ENCODE results near the gene ANKRD53.

Gene ANKRD53

DNA sequence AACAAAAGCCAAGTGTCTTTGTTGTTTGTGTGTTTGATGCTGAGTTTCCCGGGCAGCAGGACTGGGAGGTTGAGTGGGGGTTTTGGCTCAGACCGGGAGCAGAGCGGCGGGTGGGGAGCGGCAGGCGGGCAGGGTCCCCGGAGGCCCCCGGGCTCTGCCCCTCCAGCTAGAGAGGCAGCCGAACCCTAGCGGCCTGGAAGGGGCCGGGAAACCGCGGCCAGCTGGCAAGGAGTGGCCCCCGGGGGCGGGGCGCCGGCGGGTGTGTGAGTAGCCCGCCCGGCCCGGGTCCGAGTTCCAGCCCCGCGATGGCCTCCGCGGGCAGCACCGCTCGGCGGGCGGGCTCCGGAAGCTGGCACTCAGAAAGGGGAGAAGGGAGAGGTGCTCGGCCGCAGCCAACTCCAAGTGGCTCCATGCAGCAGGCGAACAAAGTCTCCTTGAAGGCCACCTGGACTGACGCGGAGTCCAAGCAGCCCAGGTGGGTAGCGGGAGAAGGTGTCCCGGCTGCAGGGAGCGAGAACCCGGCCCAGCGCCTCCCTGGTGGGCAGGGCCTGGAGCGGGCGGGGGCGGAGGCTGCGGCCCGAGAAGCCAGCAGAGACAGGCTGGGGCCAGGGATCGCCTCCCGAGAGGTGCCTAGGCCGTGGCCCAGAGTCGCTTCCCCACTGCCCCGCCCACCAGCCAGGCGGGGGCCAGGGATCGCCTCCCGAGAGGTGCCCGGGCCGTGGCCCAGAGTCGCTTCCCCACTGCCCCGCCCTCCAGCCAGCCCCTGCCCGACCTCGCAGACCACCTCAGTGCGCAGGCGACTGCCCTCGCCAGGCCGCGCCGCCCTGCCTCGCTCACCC lies at the start of gene ANKRD53:
ANKRD53 (plus strand) TSS at position 290 of the 839 bp plus-strand sequence; CDS start at position 306, 16 bp downstream.
- no peak for DNase-seq (ENCODE audit: low read depth)

DNA sequence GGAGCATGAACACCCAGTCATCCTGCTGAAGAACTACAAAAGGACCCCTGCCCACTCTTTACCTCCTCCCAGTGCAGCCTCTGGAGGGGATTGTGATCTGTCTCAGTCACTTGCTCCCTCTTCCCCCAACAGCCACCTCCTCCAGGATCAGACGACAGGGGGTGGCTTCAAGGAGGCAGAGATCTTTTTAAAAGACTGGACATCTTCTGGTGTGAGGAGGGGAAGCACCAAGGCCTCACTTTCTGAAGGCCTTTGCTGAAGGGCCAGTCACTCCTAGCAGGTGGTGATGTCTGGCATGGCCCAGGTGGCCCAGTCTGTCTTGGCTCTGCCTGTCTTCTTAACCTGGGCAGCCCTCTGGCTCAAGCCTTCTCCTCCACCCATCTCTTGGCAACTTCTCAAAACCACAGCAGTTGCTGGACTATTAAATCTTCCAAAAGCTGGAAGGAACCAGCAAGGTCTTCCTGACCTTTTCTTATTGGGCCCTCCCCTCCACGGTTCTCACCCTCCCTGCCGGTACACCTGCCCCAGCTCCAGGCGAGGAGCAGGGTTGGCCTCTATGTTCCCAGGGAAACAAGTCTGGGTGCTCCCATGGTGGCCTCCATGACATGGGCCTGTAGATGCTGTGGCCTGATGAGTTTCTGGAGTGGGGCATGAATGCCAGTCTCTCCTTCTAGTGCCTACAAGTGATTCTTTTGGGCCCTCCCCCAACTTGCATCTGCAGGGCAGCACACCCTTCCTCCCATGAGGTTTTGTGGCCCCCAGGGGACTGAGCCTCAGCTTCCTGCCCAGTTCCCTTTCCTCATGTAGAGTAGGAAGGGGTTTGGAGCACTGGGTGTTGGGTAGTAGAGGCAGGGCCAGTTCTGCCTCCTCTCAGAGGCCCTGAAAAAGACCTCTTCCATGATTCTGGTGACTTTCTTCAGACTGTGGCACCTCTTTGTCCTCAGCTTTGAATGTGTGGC lies 47.8 kb upstream of the ANKRD53 start:
- no peak for DNase-seq (ENCODE audit: low read depth)

GRCh38 chr2:70931376-70932000 lies 46.9 kb upstream of the ANKRD53 start:
- DNase-seq (ENCODE audit: low read depth): no peak

GRCh38 chr2:70932631-70933230 lies 45.7 kb upstream of the ANKRD53 start:
- DNase-seq (ENCODE audit: low read depth): no peak

- DNase-seq (ENCODE audit: low read depth): no peak
Observed at GRCh38 chr2:70934981-70935380, 43.4 kb upstream of the ANKRD53 start.

GRCh38 chr2:70935468-70936164 lies 42.8 kb upstream of the ANKRD53 start, which contains the start of gene ATP6V1B1:
ATP6V1B1 (plus strand) TSS chr2:70935900; CDS start chr2:70935955, 55 bp downstream.
- no peak for DNase-seq (ENCODE audit: low read depth)

DNA sequence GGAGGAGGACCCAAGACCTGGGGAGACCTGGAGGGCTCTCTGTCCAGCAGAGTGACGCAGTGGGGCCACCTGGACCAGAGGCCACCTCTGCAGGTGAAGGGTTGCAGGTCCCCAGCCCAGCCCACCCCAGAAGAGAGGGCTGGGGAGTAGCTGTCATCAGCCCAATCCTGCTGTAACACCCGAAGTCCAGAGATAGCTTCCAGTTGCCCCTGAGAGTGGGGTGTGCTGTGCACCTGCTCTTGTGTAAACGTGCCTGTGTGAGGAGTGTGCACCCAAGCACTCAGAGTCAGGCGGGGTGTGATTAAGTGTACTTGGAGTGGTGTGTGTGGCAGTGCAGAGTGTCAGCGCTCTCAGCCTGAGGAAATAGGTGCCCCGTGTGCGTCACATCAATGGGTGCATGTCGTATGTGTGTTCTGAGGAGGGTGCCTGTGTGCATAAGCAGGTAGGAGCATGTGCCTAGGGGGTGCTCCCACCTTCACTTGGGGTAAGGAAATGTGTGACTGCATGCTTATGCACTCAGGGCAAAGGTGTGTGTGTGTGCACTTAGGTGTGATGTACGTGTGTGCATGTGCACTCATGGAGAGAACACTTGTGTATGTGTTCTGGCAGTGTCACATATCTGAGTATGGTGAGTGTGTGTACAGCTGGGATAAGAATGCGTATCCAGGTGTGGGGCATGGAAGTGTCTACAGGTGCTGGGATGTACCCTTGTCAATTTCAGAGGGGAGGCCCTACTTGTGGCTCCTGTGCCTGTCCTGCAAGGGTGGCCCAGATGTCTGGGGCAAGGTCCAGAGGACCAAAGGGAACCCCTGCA lies 42.1 kb upstream of the ANKRD53 start:
- DNase-seq (ENCODE audit: low read depth): no peak

GRCh38 chr2:70936979-70937811 lies 41.2 kb upstream of the ANKRD53 start:
- DNase-seq (ENCODE audit: low read depth): no peak

GRCh38 chr2:70937866-70938585 lies 40.4 kb upstream of the ANKRD53 start:
- no peak for DNase-seq (ENCODE audit: low read depth)

DNA sequence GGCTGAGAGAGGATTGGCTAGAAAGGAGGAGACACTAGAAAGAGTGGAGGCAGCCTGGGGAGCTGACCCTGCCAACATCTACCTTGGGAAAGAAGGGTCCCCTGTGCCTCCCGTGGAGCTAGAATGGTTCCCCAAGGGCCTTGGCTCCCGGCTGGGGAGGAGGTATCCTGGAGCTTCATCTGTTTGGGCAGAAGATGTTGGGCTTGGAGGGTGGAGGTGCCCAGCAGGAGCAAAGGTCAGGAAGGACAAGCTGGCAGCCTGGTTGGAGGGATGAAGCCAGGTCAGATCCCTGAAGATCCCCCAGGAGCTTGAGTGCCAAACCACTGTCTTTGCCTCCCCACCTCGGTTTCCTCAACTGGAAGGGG lies 39.9 kb upstream of the ANKRD53 start:
- DNase-seq (ENCODE audit: low read depth): no peak

DNA sequence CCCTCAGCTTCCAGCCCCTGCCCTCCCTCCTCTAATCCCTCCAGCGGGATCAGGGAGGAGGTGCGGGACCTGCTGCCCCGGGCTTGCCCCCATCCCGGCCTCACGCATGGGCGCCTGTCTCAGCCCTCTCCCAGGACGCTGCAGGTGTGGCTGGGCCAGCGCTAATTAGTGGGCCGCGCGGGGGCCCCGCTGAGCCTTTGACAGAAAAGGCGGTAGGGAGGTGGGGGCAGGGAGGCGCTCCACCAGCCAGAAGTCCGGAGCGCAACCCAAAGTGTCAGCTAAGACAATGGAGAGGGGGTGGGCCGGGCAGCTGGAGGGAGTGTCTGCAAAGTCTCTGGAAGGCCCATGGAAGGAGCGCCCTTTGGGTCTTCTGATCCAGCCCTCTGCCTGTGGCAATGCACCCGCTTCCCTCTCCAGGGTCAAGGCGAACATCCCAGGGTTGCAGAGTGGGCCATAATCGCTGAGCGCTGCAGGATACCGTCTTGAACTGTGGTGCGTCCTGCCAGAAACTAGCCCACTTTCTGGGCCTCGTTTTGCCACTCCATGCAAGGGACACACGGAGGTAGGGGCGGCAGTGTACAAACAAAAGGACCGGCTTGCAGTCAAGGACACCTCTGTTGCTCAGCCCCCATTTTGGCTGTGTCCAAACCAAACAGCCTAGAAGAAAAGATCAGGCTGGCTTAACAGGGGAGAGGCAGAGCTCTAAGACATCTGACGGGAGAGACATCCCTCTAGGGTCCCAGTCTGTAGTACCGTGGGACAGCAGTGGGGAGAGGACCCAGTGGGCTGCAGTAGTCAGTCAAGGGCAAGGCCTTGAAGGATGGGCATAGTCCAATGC lies 39.2 kb upstream of the ANKRD53 start:
- no peak for DNase-seq (ENCODE audit: low read depth)

DNA sequence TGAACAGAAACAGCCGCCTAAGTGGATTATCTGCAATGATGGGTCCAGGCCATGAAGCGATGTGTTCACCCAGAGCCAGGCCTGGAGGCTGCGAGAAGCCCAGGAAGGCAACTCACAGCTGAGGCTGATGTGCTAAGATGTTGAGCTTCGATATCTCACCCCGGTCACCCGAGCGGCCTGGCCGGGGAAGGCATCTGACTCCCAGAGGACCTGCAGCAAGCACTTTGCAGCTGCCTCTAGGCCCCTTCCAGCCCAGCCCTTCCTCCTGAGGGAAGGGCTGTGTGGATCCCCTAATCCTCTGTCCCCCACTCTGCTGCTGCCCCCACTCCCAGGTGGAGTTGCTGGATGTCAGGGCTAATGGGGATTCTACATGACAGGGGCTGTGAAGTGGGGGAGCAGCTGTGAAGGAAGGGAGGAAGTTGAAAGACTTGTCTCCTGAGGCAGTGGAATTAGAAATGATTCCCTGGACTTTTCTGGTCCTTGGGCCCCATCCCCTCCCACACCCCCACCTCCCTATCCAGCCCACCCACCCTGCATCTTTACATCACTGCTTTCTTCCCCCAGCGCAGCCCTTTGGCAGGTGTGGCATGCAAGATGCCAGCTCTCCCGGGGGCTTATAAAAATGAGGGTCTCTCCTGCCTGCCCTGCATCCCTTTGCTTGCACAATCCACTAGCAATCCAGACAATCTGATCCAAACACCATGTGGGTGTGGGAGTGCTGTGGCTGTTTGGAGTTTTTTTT lies 38.4 kb upstream of the ANKRD53 start:
- no peak for DNase-seq (ENCODE audit: low read depth)

GRCh38 chr2:70941186-70941585 lies 37.2 kb upstream of the ANKRD53 start:
- DNase-seq (ENCODE audit: low read depth): no peak

DNA sequence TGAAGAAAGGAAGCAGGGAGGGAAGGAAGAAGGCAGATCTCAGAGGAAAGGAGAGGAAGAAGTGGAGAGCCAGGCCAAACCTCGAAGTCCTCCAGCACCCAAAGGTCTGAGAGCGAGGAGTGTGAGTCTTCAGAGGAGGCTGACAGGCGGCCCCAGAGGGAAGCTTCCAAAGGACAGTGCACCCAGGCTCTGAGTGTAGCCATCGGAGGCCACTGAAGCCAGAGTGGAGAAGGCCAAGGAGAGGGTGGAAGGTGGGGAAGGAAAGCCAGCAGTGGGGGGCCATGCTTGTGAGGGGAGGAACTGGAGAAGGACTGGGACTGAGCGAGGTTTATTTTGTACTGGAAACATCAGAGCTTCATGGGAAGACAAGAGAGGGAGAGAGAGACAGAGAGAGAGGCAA lies 36.7 kb upstream of the ANKRD53 start:
- DNase-seq (ENCODE audit: low read depth): no peak

DNA sequence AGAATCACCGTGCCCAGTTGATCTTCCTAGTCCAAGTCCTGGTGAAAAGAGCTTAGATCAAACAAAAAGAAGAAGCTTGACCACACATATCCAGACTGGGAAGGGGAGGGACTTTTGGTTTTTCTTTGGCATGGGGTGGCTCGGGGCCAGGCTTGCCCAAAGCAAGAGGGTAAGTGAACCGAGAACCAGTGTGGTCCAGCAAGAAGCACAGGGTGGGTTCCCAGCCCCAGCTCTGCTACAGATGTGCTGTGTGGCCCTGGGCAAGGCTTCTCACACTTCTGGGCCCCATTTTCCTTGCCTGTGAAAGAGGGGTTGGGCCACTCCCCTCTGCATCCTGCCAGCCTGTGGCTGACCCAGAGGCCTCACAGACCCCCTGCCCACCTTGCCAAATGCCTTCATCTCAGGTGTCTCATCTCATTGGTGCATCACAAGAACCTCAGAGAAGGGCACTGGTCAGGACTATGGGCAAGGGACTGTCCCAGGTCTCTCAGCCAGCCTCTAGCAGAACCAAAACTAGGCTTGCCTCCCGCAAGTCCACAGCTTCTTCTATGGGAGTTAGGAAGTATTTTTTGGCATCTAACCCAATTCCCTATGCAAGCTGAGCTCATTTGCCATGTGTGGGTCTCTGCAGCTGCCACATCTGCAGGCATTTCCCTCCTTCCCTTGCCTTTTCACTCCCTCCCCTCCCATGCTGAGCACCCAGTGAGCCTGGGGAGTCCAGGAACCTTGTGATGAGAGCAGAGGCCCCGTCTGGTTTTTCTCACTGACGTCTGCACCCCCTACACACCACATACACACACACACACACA lies 35.8 kb upstream of the ANKRD53 start:
- no peak for DNase-seq (ENCODE audit: low read depth)

- DNase-seq (ENCODE audit: low read depth): no peak
Observed at GRCh38 chr2:70943205-70943871, 35.1 kb upstream of the ANKRD53 start.

All from HS-27A (cell line).